IMR-90 (cell line): ENCODE data around the gene MAEA. TPM values are rescaled to one million over a fixed set of nuclear protein-coding genes. Genes with fewer than 3 reads are reported as not detected.

Source experiments
- ATAC-seq: fragments of 200-7000 bp; cut with Tn5 transposase; 2 replicates; pipeline ENCODE4 v1.9.1; 2020; ENCODE audit warnings: low read depth, mild to moderate bottlenecking, moderate library complexity
- BruUV-seq: library from RNA; stranded (reverse); fragments of 400-500 nt; replicated peaks from 2 replicates; lab custom pipeline; 2021; lab: Mats Ljungman, UMichigan
- CTCF ChIA-PET: fragments of 300-600 bp; formaldehyde crosslinking; extraction: SDS; loops from one replicate; lab custom pipeline; 2021; ENCODE audit warnings: antibody characterized with exemption; lab: Yijun Ruan, JAX
- POLR2A ChIA-PET: fragments of 300-600 bp; sonication (Branson Sonifier 250); formaldehyde crosslinking; loops from one replicate; lab custom pipeline; 2022; ENCODE audit warnings: antibody characterized with exemption; ENCODE audit not compliant: unreplicated experiment; lab: Charles Lee
- DNase-seq: peaks from one replicate; pipeline ENCODE4 v3.0.0; 2013
- H2AFZ ChIP-seq: replicated peaks from 2 replicates; pipeline ENCODE3; 2013; ENCODE audit warnings: low read length, mild to moderate bottlenecking; ENCODE audit not compliant: poor library complexity
- H2AK5ac ChIP-seq: 2 replicates; pipeline ENCODE4 v1.6.1; 2013; ENCODE audit warnings: low read depth, low read length, inconsistent platforms
- H2AK9ac ChIP-seq: replicated peaks from 2 replicates; pipeline ENCODE3; 2013; ENCODE audit warnings: mild to moderate bottlenecking, low read depth, low read length, moderate library complexity; ENCODE audit not compliant: poor library complexity
- H2BK120ac ChIP-seq: 2 replicates; pipeline ENCODE4 v1.6.1; 2013; ENCODE audit warnings: low read depth, low read length, inconsistent platforms
- H2BK15ac ChIP-seq: 3 replicates; pipeline ENCODE4 v1.6.1; 2013; ENCODE audit warnings: low read depth, low read length, inconsistent platforms
- H2BK20ac ChIP-seq: 2 replicates; pipeline ENCODE4 v1.6.1; 2013; ENCODE audit warnings: low read depth, mild to moderate bottlenecking, inconsistent platforms, low read length, moderate library complexity
- H2BK5ac ChIP-seq: 2 replicates; pipeline ENCODE4 v1.6.1; 2013; ENCODE audit warnings: mild to moderate bottlenecking, low read depth, low read length, inconsistent platforms; ENCODE audit not compliant: poor library complexity, severe bottlenecking
- H3K14ac ChIP-seq: replicated peaks from 2 replicates; pipeline ENCODE4 v1.6.1; 2013; ENCODE audit warnings: low read depth, low read length, inconsistent platforms
- H3K18ac ChIP-seq: 2 replicates; pipeline ENCODE4 v1.6.1; 2013; ENCODE audit warnings: low read depth, low read length, control low read depth
- H3K23ac ChIP-seq: 2 replicates; pipeline ENCODE4 v1.6.1; 2013; ENCODE audit warnings: low read depth, low read length, inconsistent platforms
- H3K27ac ChIP-seq: 2 replicates; pipeline ENCODE4 v1.5.1; 2013; ENCODE audit warnings: mild to moderate bottlenecking, control low read depth, low read length; ENCODE audit not compliant: insufficient read depth
- H3K27me3 ChIP-seq: 2 replicates; pipeline ENCODE4 v1.6.1; 2013; ENCODE audit warnings: low read length; ENCODE audit not compliant: control insufficient read depth, insufficient read depth
- H3K36me3 ChIP-seq: 2 replicates; pipeline ENCODE4 v1.6.1; 2013; ENCODE audit warnings: low read length, mixed read lengths; ENCODE audit not compliant: control insufficient read depth, insufficient read depth
- H3K4ac ChIP-seq: 2 replicates; pipeline ENCODE4 v1.6.1; 2013; ENCODE audit warnings: low read depth, low read length, inconsistent platforms
- H3K4me1 ChIP-seq: 2 replicates; pipeline ENCODE4 v1.6.1; 2013; ENCODE audit warnings: low read length, mixed read lengths; ENCODE audit not compliant: control insufficient read depth, insufficient read depth
- H3K4me2 ChIP-seq: 2 replicates; pipeline ENCODE4 v1.6.1; 2013; ENCODE audit warnings: low read depth, mild to moderate bottlenecking, control low read depth, low read length, moderate library complexity
- H3K4me3 ChIP-seq: 2 replicates; pipeline ENCODE4 v1.5.1; 2013; ENCODE audit warnings: low read depth, mild to moderate bottlenecking, control low read depth, low read length, moderate library complexity; ENCODE audit not compliant: insufficient read depth
- H3K56ac ChIP-seq: 2 replicates; pipeline ENCODE4 v1.6.1; 2013; ENCODE audit warnings: low read length, inconsistent platforms; ENCODE audit not compliant: insufficient read depth; ENCODE audit errors: extremely low read depth
- H3K79me1 ChIP-seq, 2 experiments: 2 replicates each; pipeline ENCODE4 v1.6.1; 2013; ENCODE audit warnings: low read length in 2 of 2, inconsistent platforms in 1 of 2, low read depth in 1 of 2
- H3K9ac ChIP-seq: 2 replicates; pipeline ENCODE4 v1.6.1; 2013; ENCODE audit warnings: low read depth, low read length, control low read depth
- H3K9me1 ChIP-seq: 2 replicates; pipeline ENCODE4 v1.6.1; 2013; ENCODE audit warnings: low read length, inconsistent platforms; ENCODE audit not compliant: insufficient read depth
- H3K9me3 ChIP-seq: 2 replicates; pipeline ENCODE4 v1.6.1; 2013; ENCODE audit warnings: low read length; ENCODE audit not compliant: control insufficient read depth, insufficient read depth
- H4K20me1 ChIP-seq: 2 replicates; pipeline ENCODE4 v1.6.1; 2013; ENCODE audit warnings: low read length, inconsistent platforms; ENCODE audit not compliant: insufficient read depth
- H4K5ac ChIP-seq: 2 replicates; pipeline ENCODE4 v1.6.1; 2013; ENCODE audit warnings: mild to moderate bottlenecking, low read depth, low read length, control low read depth
- H4K8ac ChIP-seq, 2 experiments: 2 replicates each; pipeline ENCODE4 v1.6.1; 2013; ENCODE audit warnings: low read depth in 2 of 2, low read length in 2 of 2, control low read depth in 1 of 2, inconsistent platforms in 1 of 2
- H4K91ac ChIP-seq: 2 replicates; pipeline ENCODE4 v1.6.1; 2013; ENCODE audit warnings: low read depth, low read length, inconsistent platforms; ENCODE audit not compliant: insufficient read depth
- CHD1 ChIP-seq: IDR thresholded peaks from 2 replicates; pipeline ENCODE4 v1.6.1; 2012; ENCODE audit warnings: low read depth, low read length, improper control_type of control experiment
- CTCF ChIP-seq: conservative IDR thresholded peaks from 2 replicates; pipeline ENCODE4 v1.5.1; 2012; ENCODE audit warnings: mild to moderate bottlenecking, low read depth, low read length, improper control_type of control experiment
- ELK1 ChIP-seq: fragments of 150-350 bp; IDR thresholded peaks from 2 replicates; pipeline ENCODE4 v1.6.1; 2016; ENCODE audit warnings: low read depth, mild to moderate bottlenecking, low read length, moderate library complexity, borderline replicate concordance
- FOS ChIP-seq: fragments of 150-350 bp; IDR thresholded peaks from 2 replicates; pipeline ENCODE4 v1.6.1; 2016; ENCODE audit warnings: low read depth, low read length
- MAZ ChIP-seq: IDR thresholded peaks from 2 replicates; pipeline ENCODE4 v1.6.1; 2012; ENCODE audit warnings: low read depth, mild to moderate bottlenecking, low read length, improper control_type of control experiment, moderate library complexity, borderline replicate concordance
- MXI1 ChIP-seq: IDR thresholded peaks from 2 replicates; pipeline ENCODE4 v1.6.1; 2012; ENCODE audit warnings: low read depth, mild to moderate bottlenecking, low read length, moderate library complexity, borderline replicate concordance
- NFE2L2 ChIP-seq: fragments of 150-350 bp; IDR thresholded peaks from 2 replicates; pipeline ENCODE4 v1.6.1; 2016; ENCODE audit warnings: low read depth, mild to moderate bottlenecking, low read length
- POLR2A ChIP-seq: IDR thresholded peaks from 2 replicates; pipeline ENCODE4 v1.6.1; 2012; ENCODE audit warnings: mild to moderate bottlenecking, low read depth, low read length
- RAD21 ChIP-seq: IDR thresholded peaks from 2 replicates; pipeline ENCODE4 v1.6.1; 2012; ENCODE audit warnings: low read length, improper control_type of control experiment
- RCOR1 ChIP-seq: IDR thresholded peaks from 2 replicates; pipeline ENCODE4 v1.6.1; 2012; ENCODE audit warnings: mild to moderate bottlenecking, low read length, improper control_type of control experiment; ENCODE audit not compliant: insufficient replicate concordance
- SMC3 ChIP-seq: fragments of 150-350 bp; IDR thresholded peaks from 2 replicates; pipeline ENCODE4 v1.6.1; 2016; ENCODE audit warnings: low read depth, mild to moderate bottlenecking, antibody characterized with exemption, low read length, moderate library complexity
- USF2 ChIP-seq: fragments of 150-350 bp; IDR thresholded peaks from 2 replicates; pipeline ENCODE4 v1.6.1; 2017; ENCODE audit warnings: mild to moderate bottlenecking, antibody characterized with exemption, low read length, low read depth
- WGBS, 2 experiments: methylation state at CpG; one replicate each; pipeline versions ENCODE4 v1.1.5 to v1.1.7; 2013; ENCODE audit warnings: missing lambda C conversion rate in 2 of 2; ENCODE audit not compliant: insufficient read length in 1 of 2; ENCODE audit errors: extremely low coverage in 2 of 2; 5-methylcytosine and 5-hydroxymethylcytosine counted together
- dilution Hi-C: fragments of 300-500 bp; cut with HindIII; formaldehyde crosslinking; loops from one replicate; pipeline ENCODE4 v1.14.3; 2018; ENCODE audit warnings: low sequenced_read_pairs; ENCODE audit not compliant: unreplicated experiment
- in situ Hi-C: fragments of 300-500 bp; cut with MboI; formaldehyde crosslinking; loops from 3 replicates; pipeline ENCODE4 v1.14.3; 2019; ENCODE audit warnings: low sequenced_read_pairs, inconsistent platforms, mixed read lengths
- intact Hi-C: fragments of 100-400 bp; cut with micrococcal nuclease; formaldehyde crosslinking; loops from 2 replicates; pipeline ENCODE4 v1.10.0; 2022
- polyA plus RNA-seq, 3 experiments: library from polyadenylated mRNA; depleted of rRNA; stranded (reverse); fragments of >200 nt; gene quantifications; 2 replicates each; pipeline ENCODE4 v1.2.3, GENCODE V29; 2012; ENCODE audit warnings: low replicate concordance in 1 of 3
- total RNA-seq: library from RNA; depleted of rRNA; stranded (reverse); fragments of >200 nt; gene quantifications from 2 replicates; pipeline ENCODE4 v1.2.3, GENCODE V29; 2012

The MAEA gene
- total and polyA plus RNA-seq, 2 of the 4 experiments (the other 2 are of a cell fraction) = 61.5 to 108 TPM

- in situ Hi-C loops = no loop called here
- H3K79me1 ChIP-seq = peaks cover 15 to 49% of the 10 kb centered on the region in 2 experiments
Observed at GRCh38 chr4:1339489-1339888, 49.8 kb downstream of the MAEA start.

More at GRCh38 chr4:1339489-1339888, 49.8 kb downstream of the MAEA start:
- H3K36me3 ChIP-seq = peaks cover 63% of the 10 kb centered on the region
- CTCF ChIA-PET = no interaction called here
- intact Hi-C loops = no loop called here
- dilution Hi-C loops = no loop called here
- H3K9me3 ChIP-seq = peaks cover 18% of the 10 kb centered on the region; the same call in 1 of the 2 replicates
- no peak overlapping the region for H2BK15ac ChIP-seq
- no peak overlapping the region for H4K91ac ChIP-seq
- no peak overlapping the region for H3K14ac ChIP-seq
- H2AK5ac ChIP-seq = no peak overlapping the region
- peaks cover 4% of the 10 kb centered on the region; the same call in 1 of the 2 replicates for H3K4me1 ChIP-seq
- TF ChIP-seq MXI1 (no peak), MAZ (no peak), POLR2A (no peak), NFE2L2 (no peak), CTCF (no peak), ELK1 (no peak), USF2 (no peak), SMC3 (no peak), CHD1 (no peak), RAD21 (no peak), RCOR1 (no peak), FOS (no peak)
- H2BK5ac ChIP-seq = no peak overlapping the region
- no peak overlapping the region for H3K4me2 ChIP-seq
- H3K56ac ChIP-seq = no peak overlapping the region
- no peaks in the 10 kb centered on the region for H3K27me3 ChIP-seq
- no peak overlapping the region for H2AK9ac ChIP-seq
- H3K9me1 ChIP-seq = no peaks in the 10 kb centered on the region
- no peak overlapping the region for H3K4me3 ChIP-seq
- no peak overlapping the region for H4K5ac ChIP-seq
- DNase-seq (no peak), ATAC-seq (no peak)
- no peak overlapping the region for H3K18ac ChIP-seq
- POLR2A ChIA-PET = no interaction called here
- no peak overlapping the region for H3K23ac ChIP-seq
- no peak overlapping the region for H3K4ac ChIP-seq
- 98% methylated on average over 23 of the region's 38 CpGs; no CpG with 5 or more reads in 1 of the 2 experiments for WGBS, 2 experiments
- H4K20me1 ChIP-seq = peaks cover 12% of the 10 kb centered on the region
- H2BK120ac ChIP-seq = no peak overlapping the region
- H2AFZ ChIP-seq = no peak overlapping the region
- no peak overlapping the region for H2BK20ac ChIP-seq
- no peak overlapping the region for H3K9ac ChIP-seq
- H3K27ac ChIP-seq = no peak overlapping the region
- BruUV-seq = TSS peak; percentile 89
- no peak overlapping the region for H4K8ac ChIP-seq
